HG03565 (cell line): ENCODE measurements around the gene TAF8.
"Not testable (repeated sequence)": the region's sequence is repeated elsewhere in the genome, so short reads cannot be mapped to it uniquely, and the experiment has no call there.

Experiments used
- ATAC-seq: cut with Tn5 transposase; IDR thresholded peaks from one replicate; pipeline ENCODE4 v1.9.1; 2021; ENCODE audit warnings: mild to moderate bottlenecking, moderate library complexity; ENCODE audit not compliant: unreplicated experiment

Gene TAF8, protein sequence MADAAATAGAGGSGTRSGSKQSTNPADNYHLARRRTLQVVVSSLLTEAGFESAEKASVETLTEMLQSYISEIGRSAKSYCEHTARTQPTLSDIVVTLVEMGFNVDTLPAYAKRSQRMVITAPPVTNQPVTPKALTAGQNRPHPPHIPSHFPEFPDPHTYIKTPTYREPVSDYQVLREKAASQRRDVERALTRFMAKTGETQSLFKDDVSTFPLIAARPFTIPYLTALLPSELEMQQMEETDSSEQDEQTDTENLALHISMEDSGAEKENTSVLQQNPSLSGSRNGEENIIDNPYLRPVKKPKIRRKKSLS

DNA sequence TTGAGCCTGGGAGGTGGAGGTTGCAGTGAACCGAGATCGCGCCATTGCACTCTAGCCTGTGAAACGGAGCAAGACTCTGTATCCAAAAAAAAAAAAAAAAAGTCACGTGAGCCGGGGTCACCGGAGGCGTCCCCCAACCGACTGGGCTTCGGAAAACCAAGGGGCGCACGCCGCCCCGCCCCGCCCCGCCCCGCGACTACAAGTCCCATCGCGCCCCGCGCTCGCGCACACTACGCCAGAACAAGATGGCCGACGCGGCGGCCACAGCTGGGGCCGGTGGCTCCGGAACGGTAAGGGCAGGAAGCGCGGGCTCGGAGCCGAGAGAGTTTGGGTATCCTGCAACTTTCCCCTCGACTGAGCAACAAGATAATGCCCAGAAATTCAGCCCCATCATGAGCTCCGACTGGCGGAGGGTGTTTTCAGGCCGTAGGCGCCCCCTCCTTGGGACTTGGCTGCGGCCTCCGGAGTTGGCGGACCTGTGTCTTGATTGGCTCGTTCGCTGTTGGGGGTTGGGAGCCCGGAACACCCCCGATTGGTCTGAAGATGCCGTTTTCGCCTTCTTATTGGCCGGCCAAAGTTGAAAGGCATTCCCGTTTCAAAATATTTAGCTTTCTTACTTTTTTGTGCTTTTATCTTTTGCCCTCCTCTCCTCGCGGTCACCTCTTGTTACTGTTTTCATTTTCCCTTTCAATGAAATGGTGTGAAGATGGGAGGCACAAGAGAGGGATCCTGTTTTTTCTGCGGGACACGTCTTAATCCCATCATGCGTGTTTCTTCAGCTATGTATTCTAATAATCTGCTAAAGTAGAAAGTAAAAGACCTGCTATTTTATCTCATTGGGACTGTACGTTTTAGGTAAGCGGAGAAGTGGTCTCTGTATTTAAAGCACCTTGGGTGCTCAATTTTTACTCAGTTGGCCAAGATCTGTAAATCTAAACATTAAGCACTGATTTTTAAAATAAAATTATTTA, at the start of gene TAF8:
Gene TAF8 (plus strand): TSS at position 228 of the 971 bp plus-strand sequence. CDS start 18 bp downstream, at position 246.
- ATAC-seq = peak; percentile 60

DNA sequence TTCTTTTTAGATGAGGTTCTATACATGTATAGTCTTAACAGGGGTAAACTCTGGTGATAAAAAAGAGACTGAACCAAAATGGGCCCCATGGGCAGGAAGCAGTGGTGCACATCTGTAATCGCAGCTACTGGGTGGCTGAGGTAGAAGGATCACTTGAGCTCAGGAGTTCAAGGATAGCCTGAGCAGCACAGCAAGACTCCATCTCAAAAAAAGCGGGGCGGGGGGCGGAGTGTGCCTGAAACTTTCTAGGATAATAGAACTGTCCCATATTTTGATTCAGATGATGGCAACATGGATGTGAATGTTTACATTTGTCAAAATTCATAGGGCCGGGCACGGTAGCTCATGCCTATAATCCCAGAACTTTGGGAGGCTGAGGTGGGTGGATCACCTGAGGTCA, 48.8 kb upstream of the TAF8 start:
- no peak for ATAC-seq

DNA sequence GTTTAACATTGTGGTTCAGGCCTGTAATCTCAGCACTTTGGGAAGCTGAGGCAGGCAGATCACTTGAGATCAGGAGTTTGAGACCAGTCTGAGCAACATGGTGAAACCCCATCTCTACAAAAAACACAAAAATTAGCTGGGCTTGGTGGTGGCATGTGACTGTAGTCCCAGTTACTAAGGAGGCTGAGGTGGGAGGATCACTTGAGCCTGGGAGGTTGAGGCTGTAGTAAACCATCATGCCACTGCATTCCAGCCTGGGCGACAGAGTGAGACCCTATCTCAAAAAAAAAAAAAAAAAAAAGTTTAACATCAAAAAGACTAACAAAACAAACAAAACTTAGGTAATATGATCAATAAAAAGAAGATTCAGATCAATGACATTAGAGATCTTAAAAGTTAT, 46.7 kb upstream of the TAF8 start:
- ATAC-seq = not testable (repeated sequence)

DNA sequence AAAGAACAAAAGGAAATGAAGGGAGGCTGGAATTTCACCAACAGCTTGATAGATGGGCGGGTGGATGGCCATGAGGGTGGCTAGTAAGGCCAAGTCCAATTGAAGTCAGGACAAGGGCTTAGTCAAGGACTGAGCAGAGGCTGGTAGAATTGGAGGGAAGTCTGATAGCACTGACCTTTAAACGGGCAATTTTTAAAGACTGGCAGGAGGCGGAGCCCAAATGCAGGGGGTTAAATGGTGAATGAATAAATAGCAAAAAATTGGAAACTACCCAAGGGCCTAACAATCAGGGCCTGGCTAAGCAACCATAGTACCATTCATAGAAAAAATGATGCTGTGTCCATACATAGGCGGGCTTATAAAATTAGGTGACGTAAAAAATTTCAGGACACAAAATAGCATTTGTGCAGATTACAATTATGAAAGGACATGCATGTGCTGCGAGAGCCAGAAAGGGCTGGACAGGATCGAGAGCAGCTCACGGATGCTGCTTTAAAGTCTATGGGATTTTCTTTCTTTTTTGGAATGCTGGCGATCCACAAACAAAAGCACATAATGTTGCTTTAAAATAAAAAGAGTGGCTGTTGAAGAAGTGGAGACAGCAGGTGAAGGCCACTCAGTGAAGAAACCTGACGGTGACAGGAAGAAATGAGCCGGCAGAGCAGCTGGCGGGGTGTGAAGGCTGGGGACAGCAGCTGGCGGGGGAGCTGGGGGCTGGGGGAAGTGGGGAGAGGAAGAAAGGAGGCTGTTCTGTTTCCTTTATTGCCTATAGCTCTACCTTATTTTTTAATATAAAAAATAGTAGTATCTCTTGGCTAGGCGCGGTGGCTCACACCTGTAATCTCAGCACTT, 42.8 kb upstream of the TAF8 start:
- ATAC-seq = no peak

DNA sequence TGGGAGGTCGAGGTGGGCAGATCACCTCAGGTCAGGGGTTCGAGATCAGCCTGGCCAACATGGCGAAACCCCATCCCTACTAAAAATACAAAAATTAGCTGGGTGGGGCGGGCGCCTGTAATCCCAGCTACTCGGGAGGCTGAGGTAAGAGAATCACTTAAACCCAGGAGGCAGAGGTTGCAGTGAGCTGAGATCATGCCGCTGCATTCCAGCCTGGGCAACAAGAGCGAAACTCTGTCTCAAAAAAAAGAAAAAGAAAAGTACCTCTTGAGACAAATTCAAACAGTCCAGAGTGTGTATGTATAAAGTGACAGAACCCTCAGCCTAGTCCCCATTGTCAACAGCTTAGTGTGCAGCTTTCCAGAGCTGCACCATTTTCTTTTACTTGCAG, 42.2 kb upstream of the TAF8 start:
- ATAC-seq = not testable (repeated sequence)

DNA sequence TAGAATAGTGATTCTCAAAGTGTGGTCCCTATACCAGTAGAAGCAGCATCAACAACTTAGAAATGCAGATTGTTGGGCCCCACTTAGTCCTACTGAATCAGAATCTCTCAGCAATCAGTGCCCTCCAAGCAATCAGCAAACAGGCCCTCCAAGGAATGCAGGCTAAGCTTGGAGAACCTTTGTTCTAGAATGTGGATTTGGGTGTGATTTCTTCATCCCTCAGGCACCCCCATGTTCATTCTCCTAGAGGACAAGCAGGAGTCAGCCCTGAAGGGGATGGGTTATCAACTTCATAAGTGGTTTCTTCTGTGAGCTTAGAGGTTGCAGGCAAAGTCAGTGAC, 40.5 kb upstream of the TAF8 start:
- ATAC-seq = no peak

DNA sequence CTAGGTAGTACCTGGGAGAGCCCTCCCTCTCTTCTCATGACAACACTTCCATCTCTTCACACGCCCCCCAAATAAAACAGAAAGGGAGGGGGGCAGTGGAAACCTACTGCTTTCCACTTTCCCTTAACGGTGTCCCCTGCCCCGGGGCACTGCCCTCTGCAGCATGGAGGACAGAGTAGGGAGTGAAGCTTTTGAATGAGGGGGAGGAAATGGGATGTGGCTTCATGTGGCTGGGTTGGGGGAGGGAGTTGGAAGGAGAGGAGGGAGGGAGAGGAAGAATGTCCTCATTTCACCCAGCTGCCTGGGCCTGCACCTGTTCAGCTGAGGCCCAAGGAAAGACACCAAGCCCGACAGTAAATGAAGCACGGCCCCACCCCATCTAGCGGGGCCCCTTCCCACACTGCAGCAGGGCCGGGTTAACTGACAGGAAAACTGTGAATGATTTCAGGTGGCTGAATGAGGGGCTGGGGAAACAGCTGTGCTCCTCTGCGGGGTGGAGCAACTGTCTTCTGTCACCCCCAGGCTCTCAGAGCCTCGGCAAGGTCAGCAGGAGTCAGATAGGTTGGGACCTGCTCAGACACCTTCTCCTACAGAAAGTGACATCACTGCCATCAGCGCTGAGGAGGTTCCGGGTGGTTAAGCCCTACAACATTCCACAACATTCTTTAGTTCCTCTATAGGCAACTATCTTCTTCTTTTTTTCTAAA, 40.0 kb upstream of the TAF8 start:
- no peak for ATAC-seq

DNA sequence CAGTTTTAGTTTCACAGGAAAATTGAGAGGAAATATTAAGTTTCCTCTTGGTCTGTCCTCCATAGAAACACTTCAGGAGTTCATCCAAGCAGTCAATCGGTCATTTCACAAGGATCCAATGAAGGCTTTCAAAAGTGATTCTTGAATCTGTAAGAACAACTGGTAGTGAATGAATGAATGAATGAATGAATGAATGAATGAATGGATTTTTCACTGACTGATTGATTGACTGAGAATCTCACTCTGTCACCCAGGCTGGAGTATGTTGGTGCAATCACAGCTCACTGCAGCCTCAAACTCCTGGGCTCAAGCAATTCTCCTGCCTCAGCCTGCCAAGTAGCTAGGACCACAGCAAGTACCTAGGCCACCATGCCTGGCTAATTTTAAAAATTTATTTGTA, 39.4 kb upstream of the TAF8 start:
- no peak for ATAC-seq

DNA sequence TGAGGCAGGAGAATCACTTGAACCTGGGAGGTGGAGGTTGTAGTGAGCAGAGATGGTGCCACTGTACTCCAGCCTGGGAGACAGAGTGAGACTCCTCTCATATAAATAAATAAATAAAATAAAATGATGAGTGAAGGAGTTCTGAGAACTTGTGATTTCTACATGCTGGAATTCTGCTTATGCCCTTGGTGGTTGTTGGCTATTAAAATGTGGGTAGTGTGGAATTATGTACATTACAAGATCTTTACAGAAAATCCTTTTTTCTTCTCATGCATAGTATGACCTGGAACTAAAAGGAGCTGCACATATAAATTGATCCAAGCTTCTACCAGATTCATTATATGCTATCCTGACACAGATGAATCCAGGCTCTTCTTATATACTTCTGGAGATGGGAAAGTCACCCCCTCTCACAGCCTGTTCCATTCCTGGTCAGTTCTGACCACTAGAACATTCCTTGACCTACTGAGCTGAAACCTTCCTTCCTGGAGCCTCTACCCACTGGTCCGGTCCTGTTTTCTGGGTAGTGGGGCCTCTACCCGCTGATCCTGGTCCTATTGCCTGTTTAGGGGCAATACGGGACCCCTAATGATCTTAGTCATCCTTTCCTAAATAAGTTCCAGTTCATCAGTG, 37.7 kb upstream of the TAF8 start:
- no peak for ATAC-seq

DNA sequence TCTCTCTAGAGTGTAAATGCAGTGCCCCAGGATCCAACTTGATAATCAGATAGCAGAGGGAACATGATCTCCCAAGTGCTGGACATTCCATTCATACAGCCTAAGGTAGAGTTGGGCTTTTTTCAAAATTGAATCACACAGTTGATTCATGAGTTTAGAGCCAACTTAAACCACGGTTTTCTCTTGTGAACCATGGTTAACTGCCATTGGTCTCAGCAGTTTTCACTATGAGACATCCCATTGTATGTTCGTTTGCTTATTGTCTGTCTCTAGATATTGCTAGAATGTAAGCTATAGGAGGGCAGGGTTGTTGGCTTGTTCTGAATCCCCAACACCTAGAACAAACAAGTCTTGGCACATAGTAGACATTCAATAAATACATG, 37.2 kb upstream of the TAF8 start:
- no peak for ATAC-seq

DNA sequence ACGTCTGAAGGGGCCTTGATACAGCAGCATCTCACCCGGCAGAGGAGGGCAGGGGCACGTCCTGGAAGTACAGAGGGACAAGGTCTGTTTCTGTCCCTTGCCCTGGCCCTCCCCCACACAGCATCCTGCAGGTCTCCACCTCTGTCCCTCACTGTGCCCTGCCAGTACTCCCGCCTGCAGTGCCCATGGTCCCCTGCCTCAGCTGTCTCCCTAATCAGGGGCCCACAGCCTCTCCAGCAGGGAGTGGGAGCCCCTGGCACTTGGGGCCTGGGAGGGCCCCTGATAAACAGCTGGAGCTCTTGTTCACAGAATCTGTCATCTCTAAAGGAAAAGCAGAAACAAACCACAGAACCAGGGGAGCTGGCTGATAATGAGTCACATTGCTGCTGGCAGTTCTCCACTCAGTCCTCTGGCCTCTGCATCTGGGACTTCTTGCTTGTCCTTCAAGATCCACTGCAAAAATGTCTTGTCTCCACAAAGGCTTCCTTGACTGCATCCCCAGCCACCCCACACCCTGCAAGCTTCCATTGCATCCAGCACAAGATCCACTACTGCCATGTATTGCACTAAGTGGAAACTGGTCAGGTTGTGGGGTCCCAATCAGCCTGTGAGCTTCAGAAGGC, 33.2 kb upstream of the TAF8 start:
- ATAC-seq = no peak

DNA sequence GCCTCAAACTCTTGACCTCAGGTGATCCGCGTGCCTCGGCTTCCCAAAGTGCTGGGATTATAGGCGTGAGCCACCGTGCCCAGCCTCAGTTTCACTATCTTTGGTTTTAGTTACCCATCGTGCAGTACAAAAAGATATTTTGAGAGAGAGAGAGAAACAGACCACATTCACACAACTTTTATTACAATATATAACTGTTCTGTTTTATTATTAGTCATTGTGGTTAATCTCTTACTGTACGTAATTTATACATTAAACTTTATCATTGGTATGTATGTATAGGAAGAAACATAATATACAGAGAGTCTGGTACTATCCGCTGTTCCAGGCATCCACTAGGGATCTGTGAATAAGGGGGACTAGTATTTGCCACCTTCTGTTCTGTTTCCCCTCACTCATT, 29.4 kb upstream of the TAF8 start:
- ATAC-seq = no peak

DNA sequence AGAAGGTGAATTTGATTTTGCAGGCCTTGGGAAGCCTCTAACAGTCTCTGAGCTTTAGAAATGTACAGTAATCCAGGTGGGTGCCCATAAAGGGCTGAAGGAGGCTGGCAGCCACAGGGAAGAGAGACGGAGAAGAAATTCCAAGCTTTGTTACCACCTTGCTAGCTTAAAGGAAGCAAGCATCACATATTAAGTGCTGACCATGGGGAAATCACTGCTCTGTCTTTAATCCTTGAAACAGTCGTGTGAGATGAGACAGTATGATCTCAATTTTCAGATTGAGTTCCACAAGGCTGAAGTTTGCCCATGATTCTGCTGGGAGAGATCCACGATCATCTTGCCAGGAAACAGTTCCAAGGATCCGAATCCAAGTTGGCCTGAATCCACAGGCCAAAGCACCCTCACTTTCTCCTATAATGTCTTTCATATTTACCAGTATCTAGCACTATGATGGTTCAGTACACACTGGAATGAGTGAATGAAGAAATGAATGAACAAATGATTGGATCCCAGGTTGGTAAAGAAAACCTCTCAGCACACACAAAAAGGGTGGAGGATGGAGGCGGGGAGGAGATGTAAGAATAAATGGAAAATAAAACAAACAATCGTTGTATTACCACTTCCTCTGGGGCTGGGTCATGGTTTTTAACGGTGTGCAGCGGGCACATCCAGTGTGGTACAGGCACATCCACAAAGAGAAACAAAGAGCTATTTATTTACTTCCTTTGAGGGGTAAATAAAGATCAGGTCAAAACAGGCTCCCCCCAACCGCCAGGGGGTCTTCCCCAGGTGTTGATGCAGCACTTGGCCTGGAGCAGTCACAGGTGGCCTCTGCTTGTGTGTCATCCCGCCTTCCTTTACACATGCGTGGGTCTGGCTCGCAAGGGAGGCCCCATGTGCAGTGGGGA, 28.2 kb upstream of the TAF8 start:
- peak; percentile 32 for ATAC-seq

DNA sequence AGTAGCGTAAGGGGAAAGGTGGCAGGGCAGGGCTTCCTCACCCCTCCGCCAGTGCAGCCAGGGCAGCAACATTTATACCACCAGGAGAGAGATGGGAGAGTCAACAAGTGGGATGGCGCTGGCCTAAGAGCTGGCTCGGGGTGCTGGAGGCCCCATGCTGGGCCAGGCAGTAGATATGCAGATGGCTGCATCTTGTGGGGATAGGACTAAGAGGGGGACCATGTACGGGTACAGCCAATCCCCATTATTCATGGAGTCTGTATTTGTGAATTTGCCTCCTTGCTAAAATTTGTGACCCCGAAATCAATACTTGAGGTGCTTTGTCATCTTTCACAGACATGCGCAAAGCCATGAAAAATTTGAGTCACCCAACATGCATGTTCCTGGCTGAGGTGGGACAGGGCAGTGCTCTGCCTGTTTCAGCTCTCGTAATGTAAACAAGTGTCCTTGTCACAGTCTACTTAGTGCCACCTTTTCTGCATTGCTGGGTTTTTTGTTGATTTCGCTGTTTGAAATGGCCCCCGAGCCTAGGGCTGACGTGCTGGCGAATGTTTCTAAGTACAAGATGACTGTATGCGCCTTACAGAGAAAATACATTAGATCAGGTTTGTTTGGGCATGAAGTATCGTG, 27.5 kb upstream of the TAF8 start:
- ATAC-seq = no peak

DNA sequence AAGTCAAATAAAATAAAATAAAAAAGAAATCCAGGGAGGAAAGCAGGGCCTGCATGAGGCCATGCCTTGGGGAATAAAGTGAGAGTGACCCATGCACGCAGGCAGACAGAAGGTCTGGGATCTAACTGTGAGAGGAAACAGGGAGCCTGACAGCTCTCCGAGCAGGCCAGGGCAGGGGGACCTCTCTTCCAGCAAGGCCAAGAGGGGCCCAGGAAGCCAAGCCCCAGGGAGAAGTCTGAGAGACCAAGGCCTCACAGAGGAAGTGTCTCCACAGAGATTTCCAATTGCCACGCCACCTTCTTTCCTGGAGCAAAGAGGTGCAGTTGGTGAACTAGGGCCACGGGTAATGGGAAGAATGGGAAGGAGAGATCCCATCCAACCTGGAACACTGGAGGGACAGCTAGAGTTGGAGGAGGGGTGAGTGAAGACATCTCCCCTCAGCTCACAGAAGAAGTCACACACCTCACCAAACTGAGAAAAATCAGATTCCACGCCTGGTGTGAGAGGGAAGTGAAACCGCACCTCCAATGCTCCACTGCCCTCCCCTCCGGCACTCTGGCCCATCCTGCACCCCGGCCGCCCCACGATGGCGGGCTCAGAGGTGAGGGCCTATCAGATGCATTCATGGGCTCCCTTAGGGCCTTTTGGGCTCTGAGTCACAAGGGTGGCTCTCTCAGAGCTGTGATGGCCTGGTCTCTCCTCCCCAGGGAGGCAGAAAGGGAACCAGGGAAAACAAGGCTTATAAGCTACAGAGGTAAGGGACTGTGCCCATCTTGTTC, 25.1 kb upstream of the TAF8 start:
- peak; percentile 44 for ATAC-seq

DNA sequence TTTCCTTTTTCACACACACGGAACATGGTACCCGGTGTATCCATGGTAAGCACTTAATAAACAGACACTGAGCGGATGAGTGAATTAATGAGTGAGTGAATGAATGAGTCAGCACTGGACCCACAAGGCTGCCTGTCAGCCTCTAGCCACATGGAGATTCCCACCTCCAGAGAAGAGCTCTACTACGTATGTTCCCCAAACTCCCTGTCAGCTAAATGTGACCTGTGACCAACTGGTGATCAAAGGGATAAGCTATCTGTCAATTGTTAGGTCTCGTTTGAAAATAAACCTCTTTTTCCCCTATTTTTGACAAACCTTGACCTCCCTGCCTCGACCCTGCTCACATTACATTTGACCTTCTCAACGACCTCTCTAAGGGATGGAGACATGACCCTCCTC, 24.5 kb upstream of the TAF8 start:
- ATAC-seq = no peak

DNA sequence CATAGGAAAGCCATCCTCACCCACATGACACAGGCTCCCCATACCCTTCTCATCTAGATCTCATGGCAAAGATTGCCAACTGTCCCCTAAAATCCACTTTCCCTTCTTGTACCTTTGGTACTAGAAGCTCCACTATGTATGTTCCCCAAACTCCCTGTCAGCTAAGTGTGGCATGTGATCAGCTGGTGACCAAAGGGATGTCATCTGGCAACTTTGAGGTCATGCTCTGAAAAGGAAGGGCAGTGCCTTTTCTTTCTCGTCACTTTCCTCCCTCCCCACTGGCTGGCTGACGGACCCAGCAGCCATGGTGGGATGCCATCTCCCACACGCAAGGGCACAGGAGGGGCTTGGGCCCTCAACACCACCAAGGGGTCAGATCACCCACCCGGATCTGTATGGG, 23.8 kb upstream of the TAF8 start:
- ATAC-seq = no peak
